ENCODE data around the gene PPFIBP1. TPM values are rescaled to one million over a fixed set of nuclear protein-coding genes. Genes with fewer than 3 reads are reported as not detected.

Gene PPFIBP1
- total and polyA plus RNA-seq, 9 of the 15 experiments (the other 6 are each of a cell fraction or from before 2014, with no cell fraction given): 0.46 to 3.5 (median 1.8) TPM

- DNase-seq (ENCODE audit: extremely low read depth in 1 of 4, low spot score in 3 of 4): peak in 1 of 4 experiments; percentile 3
- in situ Hi-C loops (cut with MboI) (no loop called here), intact Hi-C loops (cut with micrococcal nuclease) (no loop called here)
- H3K27me3 ChIP-seq (ENCODE audit: control insufficient read depth in 2 of 2, insufficient read depth in 2 of 2, low read length in 2 of 2): peaks cover 6 to 7% of the 10 kb centered on the region in 2 experiments; a peak in 1 of 5 replicates
- no TSS peak for BruUV-seq (replicated peaks)
- TF ChIP-seq TSHZ1 (CRISPR knock-in tag; IDR thresholded peaks at IDR 0.05): no peak
- TF ChIP-seq KDM1A (IDR thresholded peaks at IDR 0.05): no peak
- no peak for TF ChIP-seq ETV5 (CRISPR knock-in tag; IDR thresholded peaks at IDR 0.05; ENCODE audit: low read depth)
- no peak for TF ChIP-seq NRF1 (conservative IDR thresholded peaks at IDR 0.05 in 1 of 2, IDR thresholded peaks at IDR 0.05 in 1 of 2)
- TF ChIP-seq FOSL1 (tag; conservative IDR thresholded peaks at IDR 0.05): 0 out of 2 replicates have a peak, but pooled peaks have one; percentile 24
- 0 out of 2 replicates have a peak, but pooled peaks have one; percentile 9 for TF ChIP-seq CBFA2T3 (IDR thresholded peaks at IDR 0.05)
- TF ChIP-seq RBM25 (IDR thresholded peaks at IDR 0.05; ENCODE audit: low read depth, low read length, severe bottlenecking): no peak
- TF ChIP-seq DDX20 (tag; IDR thresholded peaks at IDR 0.05; ENCODE audit: low read depth): no peak
- H3K4me1 ChIP-seq (replicated peaks in 1 of 2; ENCODE audit: control insufficient read depth in 2 of 2, insufficient read depth in 2 of 2, low read length in 2 of 2): no peaks in the 10 kb centered on the region
- H3K9ac ChIP-seq (ENCODE audit: insufficient read depth in 1 of 2, low read depth in 2 of 2, low read length in 2 of 2): no peak overlapping the region
- POLR2A ChIA-PET: no interaction called here
- WGBS (ENCODE audit: insufficient coverage, low coverage, missing lambda C conversion rate): 1% methylated on average over 5 of the region's 5 CpGs
- FAIRE-seq: no peak
- no peaks in the 10 kb centered on the region for H3K9me1 ChIP-seq (ENCODE audit: control insufficient read depth, insufficient read depth, low read length)
- no peaks in the 10 kb centered on the region for H3K9me3 ChIP-seq (replicated peaks; ENCODE audit: control insufficient read depth, insufficient read depth, low read depth, low read length)
- no peak overlapping the region for H3K4me2 ChIP-seq (ENCODE audit: insufficient read depth, low read length)
- H3K79me2 ChIP-seq (ENCODE audit: control insufficient read depth, insufficient read depth, low read length): no peaks in the 10 kb centered on the region
- no peak overlapping the region for H3K4me3 ChIP-seq
- CTCF ChIA-PET (ENCODE audit: low intra/inter-chr PET ratio): no interaction called here
- no peak overlapping the region for H2AFZ ChIP-seq (ENCODE audit: low read depth, low read length)
- ATAC-seq: no peak
- no peaks in the 10 kb centered on the region for H3K36me3 ChIP-seq (ENCODE audit: control insufficient read depth, insufficient read depth, low read length)
- H3K27ac ChIP-seq (ENCODE audit: extremely low read depth, low read depth, low read length): no peak overlapping the region
- H4K20me1 ChIP-seq (replicated peaks; ENCODE audit: control insufficient read depth, insufficient read depth, low read length): no peaks in the 10 kb centered on the region
Measured at GRCh38 chr12:27623645-27624044, 99.6 kb downstream of the PPFIBP1 start.

Data from K562 (cell line).